ENCODE measurements around the gene TRPC6. TPM values are rescaled to one million over a fixed set of nuclear protein-coding genes. Genes with fewer than 3 reads are reported as not detected.

TRPC6 gene
- total and polyA plus RNA-seq, 7 donors: 0.23 to 14.3 (median 3.6) TPM

- DNase-seq: no peak
- no peak overlapping the region for H3K4me3 ChIP-seq
- intact Hi-C loops (cut with DNase I): no loop called here
- no peak for TF ChIP-seq EP300 (IDR thresholded peaks at IDR 0.05)
- 84 to 85% methylated on average over 3 of the region's 3 CpGs for WGBS, 2 donors
- H3K27ac ChIP-seq: no peak overlapping the region
- no peaks in the 10 kb centered on the region for H3K27me3 ChIP-seq
- H3K9me3 ChIP-seq: no peaks in the 10 kb centered on the region
- no peaks in the 10 kb centered on the region for H3K36me3 ChIP-seq
- no peaks in the 10 kb centered on the region for H3K4me1 ChIP-seq
Observed at GRCh38 chr11:101477926-101478325, 105.9 kb downstream of the TRPC6 start.

DNA sequence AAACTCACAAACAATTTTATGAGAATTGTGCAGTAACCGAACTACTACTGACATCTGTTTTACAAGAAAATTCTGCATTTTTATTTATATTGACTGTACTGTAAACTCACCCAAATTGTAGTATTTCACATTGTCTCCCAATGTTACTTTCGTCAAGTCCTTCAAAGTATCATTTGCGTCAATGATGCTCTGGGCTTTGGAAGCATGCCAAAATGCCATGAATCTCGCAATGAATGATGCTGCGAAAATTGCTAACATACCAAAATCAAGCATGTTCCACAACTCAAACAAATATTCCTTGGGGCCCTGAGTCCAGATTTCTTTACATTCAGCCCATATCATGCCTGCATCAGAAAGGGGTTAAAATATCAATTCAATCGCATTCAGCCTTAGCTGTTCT is 107.6 kb downstream of the TRPC6 start:
- Histone ChIP-seq H3K36me3 (no peaks in the 10 kb centered on the region), H3K4me3 (no peak overlapping the region), H3K9me3 (no peaks in the 10 kb centered on the region), H3K4me1 (peaks cover 0 to 4% (median 1%) of the 10 kb centered on the region in 4 donors), H3K27me3 (no peaks in the 10 kb centered on the region), H3K27ac (no peak overlapping the region)
- intact Hi-C loops (cut with DNase I): no loop called here
- 83 to 87% methylated on average over 6 of the region's 6 CpGs for WGBS, 2 donors
- DNase-seq: no peak
- TF ChIP-seq EP300 (IDR thresholded peaks at IDR 0.05) (no peak), POLR2A (IDR thresholded peaks at IDR 0.05) (no peak), POLR2AphosphoS5 (IDR thresholded peaks at IDR 0.05) (no peak)
- TF ChIP-seq, protein P1, sequence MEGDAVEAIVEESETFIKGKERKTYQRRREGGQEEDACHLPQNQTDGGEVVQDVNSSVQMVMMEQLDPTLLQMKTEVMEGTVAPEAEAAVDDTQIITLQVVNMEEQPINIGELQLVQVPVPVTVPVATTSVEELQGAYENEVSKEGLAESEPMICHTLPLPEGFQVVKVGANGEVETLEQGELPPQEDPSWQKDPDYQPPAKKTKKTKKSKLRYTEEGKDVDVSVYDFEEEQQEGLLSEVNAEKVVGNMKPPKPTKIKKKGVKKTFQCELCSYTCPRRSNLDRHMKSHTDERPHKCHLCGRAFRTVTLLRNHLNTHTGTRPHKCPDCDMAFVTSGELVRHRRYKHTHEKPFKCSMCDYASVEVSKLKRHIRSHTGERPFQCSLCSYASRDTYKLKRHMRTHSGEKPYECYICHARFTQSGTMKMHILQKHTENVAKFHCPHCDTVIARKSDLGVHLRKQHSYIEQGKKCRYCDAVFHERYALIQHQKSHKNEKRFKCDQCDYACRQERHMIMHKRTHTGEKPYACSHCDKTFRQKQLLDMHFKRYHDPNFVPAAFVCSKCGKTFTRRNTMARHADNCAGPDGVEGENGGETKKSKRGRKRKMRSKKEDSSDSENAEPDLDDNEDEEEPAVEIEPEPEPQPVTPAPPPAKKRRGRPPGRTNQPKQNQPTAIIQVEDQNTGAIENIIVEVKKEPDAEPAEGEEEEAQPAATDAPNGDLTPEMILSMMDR (IDR thresholded peaks at IDR 0.05): no peak

DNA sequence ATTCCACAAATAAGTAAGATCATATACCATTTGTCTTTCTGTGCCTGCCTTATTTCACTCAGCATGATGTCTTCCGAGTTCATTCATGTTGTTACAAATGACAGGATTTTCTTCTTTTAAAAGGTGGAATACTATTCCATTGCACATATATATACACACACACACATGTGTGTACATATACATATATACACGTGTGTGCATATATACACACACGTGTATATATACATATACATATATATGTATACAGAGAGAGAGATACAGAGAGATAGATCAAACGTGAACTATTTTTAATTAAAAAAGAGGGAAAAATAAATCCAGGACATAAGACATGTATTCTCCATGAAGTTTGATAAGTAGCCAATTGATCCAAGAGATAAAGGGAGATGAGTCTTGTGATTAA is 108.1 kb downstream of the TRPC6 start:
- intact Hi-C loops (cut with DNase I): no loop called here
- TF ChIP-seq, protein P1 (IDR thresholded peaks at IDR 0.05): no peak
- TF ChIP-seq POLR2AphosphoS5 (IDR thresholded peaks at IDR 0.05): no peak
- TF ChIP-seq POLR2A (IDR thresholded peaks at IDR 0.05): no peak
- WGBS, 2 donors: 81 to 82% methylated on average over 4 of the region's 4 CpGs

DNA sequence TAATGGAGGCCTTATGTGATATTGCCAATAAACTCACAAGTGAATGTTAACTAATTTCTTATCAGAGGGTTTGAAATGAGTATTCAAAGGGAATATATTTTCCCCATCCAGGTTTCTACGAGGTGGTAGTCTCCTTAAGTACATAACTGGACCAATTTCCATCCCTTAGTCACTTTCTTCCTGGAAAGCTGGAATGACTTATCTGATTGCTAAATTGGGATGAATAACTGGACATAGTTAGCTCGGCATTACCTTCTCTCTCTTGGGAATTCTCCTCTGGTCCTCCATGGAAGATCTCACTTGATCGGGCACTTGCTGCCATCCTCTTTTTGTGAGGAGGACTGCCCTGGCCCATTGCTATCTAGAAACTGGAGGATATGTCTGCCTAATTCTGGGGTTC is 109.1 kb downstream of the TRPC6 start:
- H3K9me3 ChIP-seq: no peaks in the 10 kb centered on the region
- intact Hi-C loops (cut with DNase I): no loop called here
- 79 to 87% methylated on average over 3 of the region's 3 CpGs for WGBS, 2 donors
- no peaks in the 10 kb centered on the region for H3K27me3 ChIP-seq
- H3K36me3 ChIP-seq: no peaks in the 10 kb centered on the region
- TF ChIP-seq EP300 (IDR thresholded peaks at IDR 0.05): no peak
- no peak for TF ChIP-seq POLR2A (IDR thresholded peaks at IDR 0.05)
- TF ChIP-seq, protein P1 (IDR thresholded peaks at IDR 0.05): no peak
- TF ChIP-seq POLR2AphosphoS5 (IDR thresholded peaks at IDR 0.05): no peak
- no peak overlapping the region for H3K4me3 ChIP-seq
- H3K4me1 ChIP-seq: peaks cover 0 to 11% (median 4%) of the 10 kb centered on the region in 4 donors
- no peak for DNase-seq
- no peak overlapping the region for H3K27ac ChIP-seq

More for the DNA sequence above, 108.1 kb downstream of the TRPC6 start:
- H3K36me3 ChIP-seq: no peaks in the 10 kb centered on the region
- H3K4me1 ChIP-seq: peaks cover 0 to 8% (median 3%) of the 10 kb centered on the region in 4 donors
- no peak for DNase-seq
- no peaks in the 10 kb centered on the region for H3K27me3 ChIP-seq
- no peak overlapping the region for H3K4me3 ChIP-seq
- no peaks in the 10 kb centered on the region for H3K9me3 ChIP-seq
- no peak overlapping the region for H3K27ac ChIP-seq

GRCh38 chr11:101470881-101471520 is 112.8 kb downstream of the TRPC6 start:
- Histone ChIP-seq H3K36me3 (no peaks in the 10 kb centered on the region), H3K27ac (peak overlapping the region in 1 of 4 donors; percentile 38), H3K9me3 (no peaks in the 10 kb centered on the region), H3K4me1 (peaks cover 0 to 11% (median 4%) of the 10 kb centered on the region in 4 donors), H3K27me3 (no peaks in the 10 kb centered on the region), H3K4me3 (no peak overlapping the region)
- TF ChIP-seq, protein P1 (IDR thresholded peaks at IDR 0.05): no peak
- TF ChIP-seq POLR2AphosphoS5 (IDR thresholded peaks at IDR 0.05) (no peak), EP300 (IDR thresholded peaks at IDR 0.05) (no peak), POLR2A (IDR thresholded peaks at IDR 0.05) (no peak)
- DNase-seq: no peak
- intact Hi-C loops (cut with DNase I): no loop called here
- WGBS, 2 donors: 15 to 53% methylated on average over 3 of the region's 3 CpGs
